ENCODE results near the gene EN2.

EN2 gene

DNA sequence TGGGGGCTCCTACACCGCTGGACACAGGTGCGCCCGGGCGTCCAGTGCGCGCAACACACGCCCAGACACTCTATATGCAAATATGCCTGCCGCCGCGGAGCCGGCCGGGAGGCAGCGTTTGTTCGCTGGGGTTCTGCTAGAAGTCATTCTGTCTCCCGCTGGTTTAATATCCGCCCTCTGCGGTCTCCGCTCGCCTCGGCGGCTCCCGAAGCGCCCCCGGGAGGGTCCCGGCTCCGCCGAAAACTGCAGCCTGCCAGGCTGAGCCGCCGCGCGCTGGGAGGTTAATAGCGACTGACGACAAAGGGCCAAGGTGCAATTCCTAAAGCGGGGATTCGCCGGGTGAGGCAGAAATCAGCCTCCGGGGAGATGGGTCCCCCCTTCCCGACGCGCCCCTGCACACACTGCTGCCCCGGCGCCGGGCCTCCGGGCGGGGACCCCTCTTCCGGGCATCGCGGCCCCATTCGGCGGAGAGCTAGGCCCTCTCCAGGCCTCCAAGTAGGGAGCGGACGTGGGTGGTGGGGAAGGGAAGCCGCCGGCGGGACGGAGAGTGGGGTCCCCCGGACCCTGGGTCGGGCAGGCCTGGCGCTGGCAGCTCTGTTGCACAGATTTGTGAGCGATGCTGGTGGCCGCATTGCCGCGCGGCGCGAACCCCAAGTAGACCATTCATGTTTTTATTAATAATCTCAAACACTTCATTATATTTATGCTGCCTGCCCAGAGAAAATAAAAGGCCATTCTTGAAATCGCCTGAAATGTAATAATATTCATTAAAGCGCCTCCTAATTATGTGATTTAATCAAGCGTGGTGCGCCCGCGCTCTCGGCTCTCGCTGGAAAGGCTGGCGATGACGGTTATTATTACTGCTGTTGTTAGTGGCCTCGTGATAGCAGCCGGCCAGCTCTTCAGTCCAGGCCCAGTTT lies 9.1 kb downstream of the EN2 start:
- TF ChIP-seq CTCF (IDR thresholded peaks at IDR 0.05; ENCODE audit: extremely low read depth, missing control alignments): no peak
- peak; percentile 59 for DNase-seq (ENCODE audit: low spot score)

DNA sequence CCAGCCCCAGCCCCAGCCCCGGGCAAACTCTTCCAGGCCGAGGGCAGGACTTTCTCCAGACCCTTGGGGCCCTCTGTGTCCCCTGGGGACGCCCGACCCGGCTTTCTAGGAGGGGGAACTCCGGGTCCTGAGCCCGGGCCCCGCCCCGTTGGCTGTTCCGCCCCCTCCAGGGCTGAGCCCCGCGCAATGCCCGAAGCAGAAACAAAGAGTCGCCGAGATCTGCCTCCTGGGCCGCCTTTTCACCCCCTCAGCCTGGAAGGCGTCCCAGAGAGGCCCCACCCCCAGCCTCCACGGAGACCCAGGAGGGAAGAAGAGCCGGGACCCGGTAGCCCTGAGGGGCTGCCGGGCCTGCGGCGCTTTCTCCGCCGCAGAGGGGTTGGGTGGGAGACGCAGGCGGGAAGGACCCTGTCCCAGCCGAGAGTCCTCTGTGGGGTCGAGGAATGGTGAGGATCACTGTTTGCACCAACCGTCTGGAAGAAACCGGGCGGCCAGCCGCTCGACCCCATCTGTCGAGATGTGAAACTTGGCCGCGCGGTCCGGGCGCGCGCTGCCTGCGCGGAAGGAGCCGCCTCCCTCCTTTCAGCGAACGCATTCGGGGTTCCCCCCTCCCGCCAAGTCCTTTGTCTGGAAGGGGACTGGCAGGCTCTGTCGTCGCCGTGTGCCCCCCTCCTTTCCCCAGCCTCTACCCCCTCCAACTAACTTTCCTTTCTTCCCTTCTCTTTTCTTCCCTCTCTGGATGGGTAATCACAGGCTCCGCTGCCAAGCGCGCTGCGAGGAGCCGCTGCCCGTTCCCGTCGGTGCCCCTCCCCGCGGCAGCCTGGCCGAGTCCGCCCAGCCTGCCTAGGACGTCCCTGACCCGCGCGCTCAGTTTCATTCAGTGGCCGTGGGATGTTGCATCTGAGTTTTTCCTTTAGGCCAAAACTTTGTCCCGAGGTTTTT lies 10.2 kb downstream of the EN2 start:
- peak; percentile 56 for DNase-seq (ENCODE audit: low spot score)
- TF ChIP-seq CTCF (IDR thresholded peaks at IDR 0.05; ENCODE audit: extremely low read depth, missing control alignments): no peak

DNA sequence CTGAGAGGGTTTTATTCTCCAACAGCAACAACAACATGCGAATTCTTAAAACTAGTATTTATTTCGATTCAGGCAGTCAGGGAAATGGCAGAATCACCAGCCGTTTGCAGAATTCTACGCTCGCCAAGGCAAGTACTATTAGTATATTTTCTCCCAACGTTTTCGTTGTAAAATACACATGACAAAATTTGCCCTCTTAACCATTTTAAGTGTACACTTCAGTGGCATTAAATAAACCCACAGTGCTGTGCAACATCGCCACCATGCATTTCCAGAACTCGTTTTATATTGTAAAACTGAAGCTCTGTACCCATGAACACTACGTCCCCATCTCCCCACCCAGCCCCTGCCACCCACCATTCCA lies 10.8 kb downstream of the EN2 start:
- TF ChIP-seq CTCF (IDR thresholded peaks at IDR 0.05; ENCODE audit: extremely low read depth, missing control alignments): no peak

GRCh38 chr7:155469311-155470185 lies 11.6 kb downstream of the EN2 start:
- no peak for TF ChIP-seq CTCF (IDR thresholded peaks at IDR 0.05; ENCODE audit: extremely low read depth, missing control alignments)
- DNase-seq (ENCODE audit: low spot score): no peak

More for the DNA sequence above, 10.8 kb downstream of the EN2 start:
- no peak for DNase-seq (ENCODE audit: low spot score)

DNA sequence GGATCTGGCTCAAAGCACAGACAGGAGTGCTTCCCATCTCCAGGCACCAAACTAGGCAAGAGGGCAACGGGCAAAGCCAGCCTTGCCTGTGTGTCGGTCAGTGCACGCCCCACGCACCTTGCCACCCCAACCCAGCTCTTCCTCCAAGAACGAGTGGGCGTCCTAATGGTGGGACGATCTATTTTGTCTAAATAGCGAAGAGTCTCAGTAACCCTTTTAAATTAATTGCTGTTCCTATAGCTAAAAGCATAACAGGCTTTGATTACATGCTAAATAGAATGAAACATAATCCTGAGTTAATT lies 12.2 kb downstream of the EN2 start:
- no peak for DNase-seq (ENCODE audit: low spot score)
- TF ChIP-seq CTCF (IDR thresholded peaks at IDR 0.05; ENCODE audit: extremely low read depth, missing control alignments): no peak

DNA sequence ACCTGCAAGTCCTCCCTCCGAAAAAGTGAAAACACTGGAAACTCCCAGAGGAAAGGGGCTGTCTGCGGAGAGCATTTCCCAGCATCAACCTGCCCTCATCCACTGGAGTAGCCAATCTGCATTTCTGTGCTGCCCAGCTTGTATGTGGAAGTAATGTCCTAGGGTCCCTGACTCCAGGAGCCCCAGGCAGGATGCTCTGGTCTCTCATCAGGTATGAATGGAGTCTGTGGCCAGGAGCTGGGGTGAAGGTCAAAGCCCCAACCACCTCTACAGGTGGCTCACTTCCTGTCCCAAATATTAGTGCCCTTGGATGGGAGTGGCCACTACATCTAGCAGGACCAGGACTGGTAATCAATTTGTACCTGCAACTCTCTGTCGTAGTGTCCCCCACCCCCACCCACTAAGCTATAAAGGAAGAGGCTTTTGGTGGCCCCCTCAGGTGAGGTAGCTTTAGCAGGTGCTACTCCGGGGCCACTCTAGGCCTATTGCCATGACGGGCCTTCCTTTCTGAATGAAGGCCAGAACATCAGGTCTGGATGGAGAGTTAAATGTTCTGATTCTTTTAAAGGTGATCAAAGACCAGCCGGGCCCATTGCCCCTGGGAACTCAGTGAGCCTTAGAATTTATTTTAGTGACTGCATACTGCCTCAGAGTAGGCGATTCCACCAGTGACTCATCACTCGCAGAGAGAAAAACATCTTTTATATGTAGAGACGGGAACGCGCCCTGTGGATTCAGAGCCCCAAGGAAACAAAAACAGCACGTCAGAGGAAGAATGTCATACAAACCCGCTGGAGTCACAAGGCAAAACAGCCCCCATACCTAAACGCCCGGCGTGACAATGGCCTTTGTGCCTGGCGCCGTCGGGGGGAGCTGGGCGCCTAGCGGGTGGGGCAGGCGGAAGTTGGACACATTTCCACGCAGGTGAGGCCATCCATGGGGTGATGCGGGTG lies 13.0 kb downstream of the EN2 start:
- no peak for DNase-seq (ENCODE audit: low spot score)
- TF ChIP-seq CTCF (IDR thresholded peaks at IDR 0.05; ENCODE audit: extremely low read depth, missing control alignments): no peak

All from GM20000 (cell line).